Neural progenitor cell (in vitro differentiated cells): ENCODE measurements around the gene SMIM38. TPM values are rescaled to one million over a fixed set of nuclear protein-coding genes. Genes with fewer than 3 reads are reported as not detected.
A peak's percentile ranks its signal among the peaks of the same experiment; 100 is the strongest.

ENCODE experiments used
- DNase-seq: peaks from one replicate; pipeline ENCODE4 v3.0.0-alpha.2; 2016; ENCODE audit warnings: low spot score
- H2AFZ ChIP-seq: fragments of 200-600 bp; sonication (generic); replicated peaks from 2 replicates; pipeline ENCODE4 v1.6.1; 2016; ENCODE audit warnings: antibody characterized with exemption
- H3F3A ChIP-seq: fragments of 200-600 bp; sonication (generic); 2 replicates; pipeline ENCODE4 v1.6.1; 2016; ENCODE audit warnings: antibody characterized with exemption, low read depth
- H3K27ac ChIP-seq: fragments of 200-600 bp; sonication (generic); 2 replicates; pipeline ENCODE4 v1.5.1; 2016; ENCODE audit warnings: mild to moderate bottlenecking
- H3K27me3 ChIP-seq: fragments of 200-600 bp; sonication (generic); 2 replicates; pipeline ENCODE4 v1.6.1; 2016; ENCODE audit warnings: mild to moderate bottlenecking, moderate library complexity
- H3K36me3 ChIP-seq: fragments of 200-600 bp; sonication (generic); 2 replicates; pipeline ENCODE4 v1.5.1; 2016
- H3K4me1 ChIP-seq: fragments of 200-600 bp; sonication (generic); 2 replicates; pipeline ENCODE4 v1.6.1; 2016; ENCODE audit warnings: mixed run types
- H3K4me2 ChIP-seq: fragments of 200-600 bp; sonication (generic); 2 replicates; pipeline ENCODE4 v1.6.1; 2016
- H3K4me3 ChIP-seq: fragments of 200-600 bp; sonication (generic); 2 replicates; pipeline ENCODE4 v1.5.1; 2016
- H3K79me2 ChIP-seq: fragments of 200-600 bp; sonication (generic); 2 replicates; pipeline ENCODE4 v1.6.1; 2016; ENCODE audit warnings: low read depth
- H3K9ac ChIP-seq: fragments of 200-600 bp; sonication (generic); 2 replicates; pipeline ENCODE4 v1.6.1; 2016
- H3K9me3 ChIP-seq: fragments of 200-600 bp; sonication (generic); 2 replicates; pipeline ENCODE4 v1.5.1; 2016; ENCODE audit warnings: low read depth
- H4K20me1 ChIP-seq: fragments of 200-600 bp; sonication (generic); 2 replicates; pipeline ENCODE4 v1.6.1; 2016; ENCODE audit warnings: low read depth
- H3K27ac Mint-ChIP-seq: 3 replicates; pipeline ENCODE4 v1.8.0; 2021; ENCODE audit warnings: mixed read lengths
- H3K27me3 Mint-ChIP-seq: 2 replicates; pipeline ENCODE4 v1.8.0; 2022; ENCODE audit warnings: low read depth, mild to moderate bottlenecking, inconsistent platforms, moderate library complexity, mixed read lengths; ENCODE audit not compliant: insufficient read depth
- H3K36me3 Mint-ChIP-seq: 3 replicates; pipeline ENCODE4 v1.8.0; 2021; ENCODE audit warnings: mixed read lengths
- H3K4me1 Mint-ChIP-seq: 3 replicates; pipeline ENCODE4 v1.8.0; 2021; ENCODE audit warnings: mixed read lengths
- H3K4me3 Mint-ChIP-seq: 3 replicates; pipeline ENCODE4 v1.8.0; 2021; ENCODE audit warnings: mild to moderate bottlenecking, moderate library complexity, mixed read lengths
- H3K9me3 Mint-ChIP-seq: 3 replicates; pipeline ENCODE4 v1.8.0; 2020; ENCODE audit warnings: mixed read lengths
- CTCF ChIP-seq: fragments of 200-600 bp; sonication (generic); IDR thresholded peaks from 2 replicates; pipeline ENCODE4 v1.5.1; 2017; ENCODE audit warnings: antibody characterized with exemption, mild to moderate bottlenecking
- EZH2 ChIP-seq: fragments of 200-600 bp; sonication (generic); IDR thresholded peaks from 2 replicates; pipeline ENCODE4 v1.6.1; 2017; ENCODE audit warnings: antibody characterized with exemption, mild to moderate bottlenecking, moderate library complexity
- EZH2phosphoT487 ChIP-seq: fragments of 200-600 bp; sonication (generic); IDR thresholded peaks from 2 replicates; pipeline ENCODE4 v1.6.1; 2017; ENCODE audit warnings: antibody characterized with exemption
- total RNA-seq: library from RNA; depleted of rRNA; stranded (reverse); fragments of >200 nt; gene quantifications from 2 replicates; pipeline ENCODE4 v1.2.3, GENCODE V29; 2015; ENCODE audit warnings: low replicate concordance

SMIM38 gene
- total RNA-seq, 1 donor from 2014 or later: 2.0 TPM

- no peak for DNase-seq
- H3K4me1 ChIP-seq: peaks cover 6% of the 10 kb centered on the region
Measured at GRCh38 chr11:69134957-69135356, 20.8 kb upstream of the SMIM38 start.

GRCh38 chr11:69135420-69136363, 20.0 kb upstream of the SMIM38 start:
- Histone ChIP-seq H3F3A (no peaks in the 10 kb centered on the region), H3K9ac (no peak overlapping the region), H4K20me1 (no peaks in the 10 kb centered on the region), H3K4me2 (no peak overlapping the region), H3K27me3 (no peaks in the 10 kb centered on the region), H3K4me3 (no peak overlapping the region), H3K79me2 (no peaks in the 10 kb centered on the region), H3K9me3 (no peaks in the 10 kb centered on the region), H3K27ac (no peak overlapping the region), H3K4me1 (peaks cover 6% of the 10 kb centered on the region), H2AFZ (no peak overlapping the region), H3K36me3 (no peaks in the 10 kb centered on the region)
- H3K36me3 Mint-ChIP-seq: peaks cover 10% of the 10 kb centered on the region
- no peak overlapping the region for H3K4me3 Mint-ChIP-seq
- H3K27me3 Mint-ChIP-seq: peaks cover 8% of the 10 kb centered on the region
- TF ChIP-seq EZH2 (no peak), EZH2phosphoT487 (no peak), CTCF (no peak)
- no peak for DNase-seq
- peaks cover 16% of the 10 kb centered on the region for H3K9me3 Mint-ChIP-seq
- H3K4me1 Mint-ChIP-seq: peaks cover 15% of the 10 kb centered on the region
- peak overlapping the region; percentile 66 for H3K27ac Mint-ChIP-seq

More at GRCh38 chr11:69134957-69135356, 20.8 kb upstream of the SMIM38 start:
- Histone ChIP-seq H4K20me1 (no peaks in the 10 kb centered on the region), H3K4me2 (no peak overlapping the region), H3K79me2 (no peaks in the 10 kb centered on the region), H3K4me3 (no peak overlapping the region), H3F3A (no peaks in the 10 kb centered on the region), H3K36me3 (no peaks in the 10 kb centered on the region), H3K9ac (no peak overlapping the region), H2AFZ (no peak overlapping the region), H3K27me3 (no peaks in the 10 kb centered on the region), H3K9me3 (no peaks in the 10 kb centered on the region), H3K27ac (no peak overlapping the region)
- TF ChIP-seq EZH2phosphoT487: no peak
- no peak for TF ChIP-seq EZH2
- TF ChIP-seq CTCF: no peak
- no peak overlapping the region for H3K4me3 Mint-ChIP-seq
- H3K27ac Mint-ChIP-seq: no peak overlapping the region
- peaks cover 17% of the 10 kb centered on the region for H3K4me1 Mint-ChIP-seq
- peaks cover 10% of the 10 kb centered on the region for H3K36me3 Mint-ChIP-seq
- H3K27me3 Mint-ChIP-seq: peaks cover 8% of the 10 kb centered on the region
- peaks cover 16% of the 10 kb centered on the region for H3K9me3 Mint-ChIP-seq

- Mint-ChIP-seq H3K36me3 (peaks cover 10% of the 10 kb centered on the region), H3K27me3 (peaks cover 8% of the 10 kb centered on the region), H3K27ac (peak overlapping the region; percentile 66), H3K4me3 (no peak overlapping the region), H3K4me1 (peaks cover 10% of the 10 kb centered on the region), H3K9me3 (peaks cover 16% of the 10 kb centered on the region)
- no peaks in the 10 kb centered on the region for H3K27me3 ChIP-seq
- no peaks in the 10 kb centered on the region for H4K20me1 ChIP-seq
- TF ChIP-seq CTCF: no peak
- DNase-seq: no peak
- H3K27ac ChIP-seq: no peak overlapping the region
- H3K79me2 ChIP-seq: no peaks in the 10 kb centered on the region
- H2AFZ ChIP-seq: no peak overlapping the region
- H3K9me3 ChIP-seq: no peaks in the 10 kb centered on the region
- no peak overlapping the region for H3K4me2 ChIP-seq
- no peak overlapping the region for H3K9ac ChIP-seq
- no peaks in the 10 kb centered on the region for H3F3A ChIP-seq
- peaks cover 3% of the 10 kb centered on the region for H3K4me1 ChIP-seq
- no peak overlapping the region for H3K4me3 ChIP-seq
- no peaks in the 10 kb centered on the region for H3K36me3 ChIP-seq
Measured at GRCh38 chr11:69136471-69136870, 19.3 kb upstream of the SMIM38 start.
